Measurements from ENCODE around the gene MACROH2A2. TPM values are rescaled to one million over a fixed set of nuclear protein-coding genes. Genes with fewer than 3 reads are reported as not detected.

Gene MACROH2A2
- 46.4 and 46.8 TPM in 2 replicates for total RNA-seq

DNA sequence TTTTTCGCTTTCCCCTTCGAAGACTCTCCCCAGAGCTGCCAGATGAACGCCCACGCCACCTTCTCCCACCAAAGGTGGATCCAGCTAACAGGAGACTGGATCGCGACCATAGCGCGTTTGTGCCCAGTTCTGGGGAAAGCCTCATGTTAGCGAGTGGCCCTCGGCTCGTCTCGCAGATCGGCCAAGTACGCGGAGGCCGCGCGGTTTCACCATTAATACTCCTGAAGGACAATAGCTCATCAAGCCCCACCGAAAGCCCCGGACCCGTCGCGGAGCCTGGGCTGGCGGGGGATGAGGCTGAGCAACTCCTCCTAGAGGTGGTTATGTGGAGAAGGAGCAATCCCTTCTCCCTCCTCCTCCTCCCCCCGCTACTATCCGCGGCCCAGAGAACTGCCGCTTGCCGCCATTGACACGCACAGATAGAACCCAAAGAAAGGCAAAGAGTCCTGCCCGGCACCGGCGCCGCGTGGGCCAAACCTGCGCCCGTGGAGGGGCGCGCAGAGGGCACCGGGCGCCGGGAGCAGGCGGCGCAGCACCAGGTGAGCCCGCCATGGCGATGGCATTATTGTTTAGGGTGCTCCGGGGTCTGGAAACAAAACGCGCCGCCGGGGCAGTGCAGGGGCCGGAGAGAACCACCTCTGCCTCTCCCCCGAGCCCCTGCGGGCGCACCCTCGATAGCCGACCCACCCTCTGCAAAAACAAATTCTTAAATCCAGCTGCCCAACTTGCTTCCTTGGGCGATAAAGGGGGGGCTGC, at the start of gene MACROH2A2:
Gene MACROH2A2 (plus strand): TSS at position 385 of the 756 bp plus-strand sequence. CDS start 22,813 bp downstream, outside the sequence.

DNA sequence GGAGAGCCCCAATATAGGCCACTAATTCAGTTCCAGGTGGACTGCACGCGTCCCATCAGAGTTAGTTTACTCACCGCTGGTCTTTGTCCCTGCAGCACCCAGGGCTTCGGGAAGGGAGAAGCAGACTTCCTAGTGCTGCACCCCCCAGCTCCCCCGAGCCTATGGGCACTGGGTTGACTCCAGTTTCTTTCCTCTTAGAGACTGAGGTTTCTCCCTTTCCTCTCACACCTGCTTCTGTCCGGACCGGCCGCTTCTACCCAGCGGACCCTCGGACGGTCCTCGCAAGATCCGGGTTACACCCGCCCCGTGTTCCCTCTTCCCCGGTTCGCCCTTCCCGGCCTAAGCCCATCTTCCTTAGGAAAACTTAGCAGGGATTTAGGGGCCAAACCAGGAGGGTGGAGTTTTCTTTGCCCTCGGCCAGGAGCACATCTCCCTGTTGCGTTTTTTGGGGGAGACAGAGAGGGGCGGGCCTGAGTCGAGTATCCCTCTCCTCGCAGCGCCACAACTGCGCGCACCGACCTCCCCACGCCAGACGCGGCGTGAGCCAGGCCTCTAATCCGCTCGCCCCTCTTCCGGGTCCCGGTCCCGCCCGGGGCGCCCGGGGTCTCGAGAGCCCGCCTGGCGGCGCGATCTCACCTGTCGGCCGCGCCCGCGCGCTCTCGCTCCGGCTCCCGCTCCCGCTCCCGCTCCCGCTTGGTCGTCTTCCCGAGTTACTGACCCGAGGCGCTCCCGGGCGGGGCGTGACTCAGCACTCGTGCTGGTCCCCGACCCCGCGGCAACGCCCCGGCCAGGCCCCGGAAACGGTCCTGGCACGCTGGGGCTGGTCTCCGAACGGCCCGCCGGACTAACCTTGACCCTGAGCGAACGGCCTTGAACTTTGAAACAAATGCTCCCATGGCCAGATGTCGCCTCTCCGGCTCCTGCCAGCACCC, 79.7 kb downstream of the MACROH2A2 start, which contains the start of gene AIFM2:
Gene AIFM2 (minus strand): TSS at position 728 of the 932 bp plus-strand sequence. CDS start 8,741 bp downstream, outside the sequence.

DNA sequence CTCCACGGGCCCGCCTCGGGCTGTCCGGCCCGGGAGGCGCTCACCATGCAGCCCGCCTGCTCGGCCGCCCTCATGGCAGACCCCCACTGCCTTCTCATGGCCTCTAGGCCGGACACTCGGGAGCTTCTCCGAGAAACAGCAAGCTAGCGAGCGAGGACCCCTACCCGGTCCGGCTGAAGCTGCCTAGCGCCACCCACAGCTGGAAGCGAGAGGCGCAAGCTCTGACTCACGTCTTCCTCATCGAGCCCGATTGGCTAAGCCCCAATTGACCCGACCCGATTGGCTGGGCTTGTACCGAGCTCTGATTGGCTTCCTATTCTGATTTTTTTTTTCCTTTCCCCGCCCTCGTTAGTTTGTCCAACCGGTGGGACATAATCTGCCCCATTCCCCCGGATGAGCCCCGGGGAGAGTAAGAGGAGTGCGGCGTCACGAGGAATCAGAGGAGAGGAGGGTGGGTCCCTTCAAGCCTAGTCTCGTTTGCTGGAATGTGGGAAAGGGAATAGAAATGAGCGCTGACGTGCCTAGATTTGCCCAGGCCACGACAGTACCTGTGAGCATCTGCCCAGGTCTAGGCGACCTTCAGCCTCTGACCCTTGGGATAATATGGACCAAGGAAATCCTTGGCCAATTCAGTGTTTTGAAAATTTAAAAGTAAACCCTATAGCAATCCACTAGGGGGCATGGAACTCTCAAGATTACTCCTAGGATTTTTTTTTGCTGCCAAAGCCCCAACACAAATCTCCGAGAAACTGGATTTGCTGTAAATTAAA, 94.0 kb downstream of the MACROH2A2 start, which contains the start of gene TYSND1:
Gene TYSND1 (minus strand): TSS at position 212 of the 770 bp plus-strand sequence. CDS start 114 bp downstream, at position 98.

Other genes with a start within 250 kb of the MACROH2A2 start
- gene AIFM2, start 80.0 kb downstream of the MACROH2A2 start, total RNA-seq: 6.5 and 7.2 TPM in 2 replicates
- 10.1 and 14.2 TPM in 2 replicates for gene TYSND1, start 93.9 kb downstream of the MACROH2A2 start, total RNA-seq
- gene SAR1A, start 117.7 kb downstream of the MACROH2A2 start, total RNA-seq: 40.3 and 49.9 TPM in 2 replicates
- gene PPA1, start 180.6 kb downstream of the MACROH2A2 start, total RNA-seq: 124 and 168 TPM in 2 replicates
- under 0.01 and 0.13 TPM in 2 replicates for gene NPFFR1, start 231.2 kb downstream of the MACROH2A2 start, total RNA-seq